SKM-1 treated with dmso at 0.1 percent for 144 hours (cell line): ENCODE measurements around the gene FLNA.
"Not testable (repeated sequence)": the region's sequence is repeated elsewhere in the genome, so short reads cannot be mapped to it uniquely, and the experiment has no call there.

ENCODE experiments used
- DNase-seq: peaks from one replicate; lab custom pipeline; 2025; ENCODE audit not compliant: unreplicated experiment; lab: John Stamatoyannopoulos, UW

The FLNA gene

DNA sequence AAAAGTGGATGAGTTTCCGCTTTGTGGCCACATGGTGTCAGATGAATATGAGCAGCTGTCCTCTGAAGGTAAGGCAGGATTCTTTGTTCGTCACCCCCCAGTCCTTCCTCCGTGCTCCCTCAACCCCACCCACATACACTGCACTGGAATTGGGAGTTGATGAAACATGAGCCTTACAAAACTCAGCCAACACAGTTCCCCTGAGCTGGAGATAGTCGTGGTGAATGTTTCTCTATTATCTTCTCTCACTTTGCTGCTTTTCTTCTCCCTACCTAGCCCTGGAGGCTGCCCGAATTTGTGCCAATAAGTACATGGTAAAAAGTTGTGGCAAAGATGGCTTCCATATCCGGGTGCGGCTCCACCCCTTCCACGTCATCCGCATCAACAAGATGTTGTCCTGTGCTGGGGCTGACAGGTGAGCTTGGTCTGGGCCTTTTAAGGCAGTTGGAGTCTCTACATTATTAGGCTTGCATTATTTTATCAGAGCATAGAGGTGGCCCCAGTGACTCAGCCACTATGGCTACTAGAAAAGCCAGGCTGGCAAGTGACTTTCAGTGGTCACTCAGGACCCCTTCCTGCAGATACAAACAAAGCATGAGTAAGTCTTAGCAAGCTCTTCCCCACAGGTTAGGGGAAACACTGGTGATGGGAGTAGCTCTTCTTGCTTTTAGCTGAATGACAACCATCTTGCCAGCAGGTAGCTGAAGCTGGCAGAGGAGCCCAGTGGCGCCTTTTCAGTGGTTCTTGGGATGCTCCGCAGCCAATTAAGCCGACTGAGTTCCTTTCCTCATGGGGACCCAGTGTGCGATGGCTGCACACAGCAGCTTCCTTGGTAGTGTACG is 25.3 kb upstream of the FLNA start:
- no peak for DNase-seq

DNA sequence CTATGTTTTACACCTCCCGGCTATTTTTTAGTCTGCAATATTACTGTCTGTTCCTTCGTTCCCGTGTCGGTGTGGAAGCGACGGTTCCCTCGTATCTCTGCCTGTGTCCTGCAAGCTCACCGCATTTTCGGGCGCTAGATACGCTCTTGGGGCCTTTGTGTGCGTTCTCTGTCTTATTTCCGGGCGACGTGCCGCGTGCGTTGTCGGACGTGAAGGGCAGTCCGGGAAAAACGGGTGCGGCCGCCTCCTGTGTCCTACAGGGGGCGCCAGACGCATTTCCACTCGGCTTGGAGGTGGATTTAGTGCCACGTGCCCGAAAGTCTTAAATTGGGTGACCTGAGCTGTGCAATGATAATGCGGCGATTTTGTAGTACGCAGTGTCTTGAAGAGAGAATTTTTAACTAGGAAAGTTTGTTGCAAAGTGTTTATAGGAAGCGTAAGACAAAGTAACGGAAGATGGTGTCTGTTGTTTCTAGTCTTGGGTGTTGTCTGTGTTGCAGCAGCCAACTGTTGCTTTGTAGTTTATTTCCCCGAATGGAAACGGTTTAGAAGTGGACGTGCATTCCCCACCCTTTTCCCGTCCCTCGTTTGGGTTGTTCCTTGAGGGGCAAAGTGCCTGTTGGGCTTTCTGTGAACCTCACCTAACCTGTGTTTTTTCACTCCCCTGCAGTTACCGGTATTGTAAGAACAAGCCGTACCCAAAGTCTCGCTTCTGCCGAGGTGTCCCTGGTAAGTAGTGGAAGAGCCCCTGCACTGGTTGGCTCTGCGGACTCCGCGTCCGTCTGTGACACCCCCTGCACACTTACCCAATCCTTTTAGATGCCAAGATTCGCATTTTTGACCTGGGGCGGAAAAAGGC is 24.5 kb upstream of the FLNA start:
- peak; percentile 38 for DNase-seq

DNA sequence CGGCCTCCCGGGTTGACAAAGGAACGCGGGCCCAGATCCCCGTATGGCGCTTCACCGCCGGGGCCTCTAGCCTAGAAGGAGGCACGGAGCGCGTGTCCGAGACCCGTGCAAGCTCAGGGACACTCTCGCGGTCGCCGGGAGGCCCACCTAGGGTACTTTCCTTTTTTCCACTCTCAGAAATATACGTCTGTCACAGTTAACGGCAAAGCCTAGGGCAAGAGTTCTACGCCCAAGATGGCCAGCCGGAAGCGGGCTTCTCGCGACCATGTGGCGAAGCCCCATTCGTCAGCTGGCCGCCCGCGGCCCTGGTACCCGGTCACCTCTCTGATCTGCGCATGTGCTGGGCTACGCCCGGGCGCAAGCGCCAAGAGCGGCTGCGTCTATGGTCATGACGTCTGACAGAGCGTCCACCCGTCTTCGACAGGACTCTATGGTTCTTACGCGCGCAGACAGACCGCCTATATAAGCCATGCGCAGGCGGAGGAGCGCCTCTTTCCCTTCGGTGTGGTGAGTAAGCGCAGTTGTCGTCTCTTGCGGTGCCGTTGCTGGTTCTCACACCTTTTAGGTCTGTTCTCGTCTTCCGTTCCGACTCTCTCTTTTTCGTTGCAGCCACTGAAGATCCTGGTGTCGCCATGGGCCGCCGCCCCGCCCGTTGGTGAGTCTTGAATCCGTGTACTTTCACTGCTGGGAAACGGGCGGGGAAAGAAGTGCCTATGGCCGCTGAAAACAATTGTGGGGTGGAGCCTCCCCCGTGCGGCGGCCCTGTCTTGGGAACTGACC is 23.6 kb upstream of the FLNA start, which contains the start of gene RPL10:
RPL10 (plus strand) TSS at position 490 of the 780 bp plus-strand sequence; CDS start at position 633, 143 bp downstream.
- peak; percentile 79 for DNase-seq

DNA sequence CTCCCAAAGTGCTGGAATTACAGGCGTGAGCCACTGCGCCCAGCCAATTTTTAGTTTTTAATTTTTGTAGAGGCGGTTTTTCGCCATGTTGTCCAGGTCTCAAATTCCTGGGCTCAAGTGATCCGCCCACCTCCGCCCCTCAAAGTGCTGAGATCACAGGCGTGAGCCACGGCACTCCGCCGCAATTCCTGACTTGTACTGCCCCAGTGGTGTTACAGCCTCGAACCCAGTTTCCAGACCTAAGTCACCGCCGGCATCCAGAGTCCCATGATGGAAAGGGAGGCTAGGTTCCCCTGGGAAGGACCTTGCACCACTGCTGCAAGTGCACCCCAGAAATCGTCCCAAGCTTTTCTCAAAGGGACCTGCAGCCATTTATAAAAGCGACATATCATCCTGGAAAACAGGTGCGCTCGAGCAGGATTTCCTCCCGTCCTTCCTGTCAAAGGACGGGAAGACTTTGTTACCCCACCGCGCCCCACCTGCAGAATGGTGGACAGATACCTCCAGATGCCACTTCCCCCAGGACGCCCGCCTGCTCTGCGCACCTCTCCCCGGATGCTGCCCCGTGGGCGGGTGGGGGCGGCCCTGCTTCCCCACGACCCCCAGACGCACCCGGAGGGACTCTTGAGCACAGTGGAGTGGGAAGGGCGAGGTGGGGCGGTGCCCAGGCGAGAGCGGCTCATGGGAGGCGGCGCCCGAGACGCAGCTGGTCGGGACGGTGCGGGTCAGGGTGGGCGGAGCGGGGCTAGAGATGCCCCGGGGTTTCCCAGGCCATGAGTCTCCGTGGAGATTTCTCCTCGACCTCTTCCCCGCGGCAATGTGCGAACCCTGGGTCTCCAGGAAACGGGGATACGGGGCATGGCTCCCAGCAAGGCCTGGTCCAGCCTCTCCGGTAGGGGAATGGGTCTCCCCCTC is 22.8 kb upstream of the FLNA start:
- no peak for DNase-seq

DNA sequence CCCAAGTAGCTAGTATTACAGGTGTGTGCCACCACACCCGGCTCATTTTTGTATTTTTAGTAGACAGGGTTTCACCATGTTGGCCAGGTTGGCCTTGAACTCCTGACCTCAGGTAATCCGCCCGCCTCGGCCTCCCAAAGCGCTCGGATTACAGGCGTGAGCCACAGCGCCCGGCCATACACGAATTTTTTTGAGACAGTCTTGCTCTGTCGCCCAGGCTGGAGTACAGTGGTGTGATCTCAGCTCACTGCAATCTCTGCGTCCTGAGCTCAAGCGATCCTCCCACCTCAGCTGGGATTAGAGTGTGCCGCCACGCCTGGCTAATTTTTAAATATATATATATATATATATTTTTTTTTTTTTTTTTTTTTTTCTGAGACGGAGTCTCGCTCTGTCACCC is 21.9 kb upstream of the FLNA start:
- not testable (repeated sequence) for DNase-seq

DNA sequence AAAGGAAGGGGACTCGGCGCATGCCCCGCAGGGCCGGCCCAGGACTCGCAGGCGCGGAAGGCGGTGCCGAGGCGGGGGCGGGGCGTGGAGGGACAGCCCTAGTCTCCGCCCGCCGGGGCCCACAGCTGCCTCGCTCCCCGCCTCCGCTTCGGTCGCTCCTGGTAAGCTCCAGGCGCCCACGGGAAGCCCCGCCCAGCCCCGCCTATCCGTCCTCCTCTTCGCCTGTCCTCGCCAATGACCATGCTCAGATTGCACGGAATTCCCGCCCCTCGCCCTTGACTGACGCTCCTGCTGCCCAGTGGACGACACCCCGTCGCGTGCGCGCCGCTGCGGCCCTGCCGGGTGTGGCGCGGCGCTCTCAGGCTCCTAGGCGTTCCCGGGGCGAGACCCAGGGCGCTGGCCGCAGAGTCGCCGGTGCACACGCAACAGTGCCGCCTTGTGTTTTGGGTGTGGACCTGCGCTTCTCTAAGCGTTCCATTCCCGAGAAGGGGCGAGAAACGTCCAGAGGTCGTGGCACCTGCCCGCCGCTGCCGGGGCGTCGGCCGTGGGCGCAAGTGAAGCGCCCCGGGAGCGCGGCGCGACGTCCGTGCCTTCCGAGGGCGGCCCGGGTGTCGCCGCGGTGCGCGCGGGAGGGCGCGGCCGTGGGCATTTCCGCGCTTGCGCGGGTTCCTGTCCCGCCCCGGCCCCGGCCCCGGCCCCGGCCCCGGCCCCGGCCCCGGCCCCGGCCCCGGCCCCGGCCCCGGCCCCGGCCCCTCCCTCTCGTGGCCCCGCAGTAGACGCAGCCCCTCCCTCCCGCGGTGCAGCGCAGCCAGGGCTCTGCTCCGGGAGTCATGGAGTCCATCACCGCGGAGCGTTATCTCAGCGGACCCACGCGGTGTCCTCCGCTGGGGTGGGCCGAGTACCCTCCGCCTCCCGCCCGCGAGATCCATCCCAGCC is 15.6 kb upstream of the FLNA start:
- DNase-seq, result not testable (repeated sequence)

DNA sequence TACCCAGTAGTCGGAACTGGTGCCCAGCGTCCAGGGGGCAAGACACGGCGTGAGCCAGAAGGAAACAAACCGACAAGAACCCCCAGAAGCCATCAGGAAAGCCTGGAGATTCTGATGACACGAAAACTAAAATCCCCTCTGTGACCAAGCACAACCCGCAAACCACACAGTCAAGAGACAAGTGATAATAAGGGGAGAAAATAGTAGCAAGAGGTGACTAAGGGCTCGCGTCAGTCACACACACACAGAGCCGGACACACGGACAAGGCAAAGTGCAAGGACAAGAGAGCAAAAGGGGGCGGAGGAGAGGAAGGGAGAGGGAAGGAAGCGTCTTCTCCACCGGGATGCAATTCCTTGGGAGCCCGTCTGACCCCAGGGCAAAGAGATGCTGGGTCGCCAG is 14.2 kb upstream of the FLNA start:
- not testable (repeated sequence) for DNase-seq

DNA sequence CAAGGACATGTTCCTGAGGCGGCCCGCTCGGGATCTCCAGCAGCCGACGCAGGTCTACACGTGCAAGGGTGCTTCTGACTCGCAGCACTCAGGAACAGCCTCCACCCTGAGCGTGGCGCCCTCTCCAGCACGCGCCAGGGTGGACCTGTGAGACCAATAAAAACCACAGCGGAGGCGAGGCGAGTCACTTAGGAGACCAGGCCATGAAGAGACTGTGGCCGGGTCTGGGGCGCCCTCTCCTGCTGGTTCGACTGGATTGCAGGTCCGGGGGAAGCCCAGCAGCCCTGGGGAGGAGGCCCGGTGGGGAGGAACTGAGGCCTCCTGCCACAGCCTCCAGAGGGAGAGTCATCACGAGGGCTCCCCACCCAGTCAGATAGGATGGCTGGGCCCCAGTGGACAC is 13.7 kb upstream of the FLNA start:
- not testable (repeated sequence) for DNase-seq

DNA sequence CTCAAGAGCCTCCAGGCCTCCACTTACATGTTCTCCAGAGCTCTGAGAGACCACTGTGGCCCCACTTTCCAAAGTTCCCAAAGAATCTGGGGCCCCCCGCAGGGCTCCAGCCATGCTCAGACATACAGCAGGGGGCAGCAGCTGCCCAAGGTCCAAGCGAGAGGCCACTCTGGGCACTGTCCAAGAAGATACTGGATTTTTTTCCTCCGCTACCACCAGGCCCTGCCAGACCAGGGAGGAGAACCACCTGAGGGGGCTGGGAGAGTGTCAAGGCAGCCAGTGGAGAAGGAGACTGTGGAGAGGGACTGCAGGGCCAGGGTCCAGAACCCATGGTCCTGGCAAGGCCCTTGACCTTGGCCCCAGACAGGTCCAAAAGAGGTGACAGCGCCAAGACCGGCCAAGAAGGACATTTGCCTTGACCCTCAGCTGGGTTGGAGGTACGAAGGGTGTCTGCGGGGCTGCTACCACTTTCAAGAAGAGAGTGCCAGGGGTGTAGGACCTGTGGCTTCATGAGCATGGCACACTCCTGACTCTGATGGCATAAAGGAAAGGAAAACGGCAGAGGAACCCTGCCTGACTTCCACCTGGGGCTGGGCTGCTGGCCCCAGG is 10.0 kb upstream of the FLNA start:
- DNase-seq, result no peak

DNA sequence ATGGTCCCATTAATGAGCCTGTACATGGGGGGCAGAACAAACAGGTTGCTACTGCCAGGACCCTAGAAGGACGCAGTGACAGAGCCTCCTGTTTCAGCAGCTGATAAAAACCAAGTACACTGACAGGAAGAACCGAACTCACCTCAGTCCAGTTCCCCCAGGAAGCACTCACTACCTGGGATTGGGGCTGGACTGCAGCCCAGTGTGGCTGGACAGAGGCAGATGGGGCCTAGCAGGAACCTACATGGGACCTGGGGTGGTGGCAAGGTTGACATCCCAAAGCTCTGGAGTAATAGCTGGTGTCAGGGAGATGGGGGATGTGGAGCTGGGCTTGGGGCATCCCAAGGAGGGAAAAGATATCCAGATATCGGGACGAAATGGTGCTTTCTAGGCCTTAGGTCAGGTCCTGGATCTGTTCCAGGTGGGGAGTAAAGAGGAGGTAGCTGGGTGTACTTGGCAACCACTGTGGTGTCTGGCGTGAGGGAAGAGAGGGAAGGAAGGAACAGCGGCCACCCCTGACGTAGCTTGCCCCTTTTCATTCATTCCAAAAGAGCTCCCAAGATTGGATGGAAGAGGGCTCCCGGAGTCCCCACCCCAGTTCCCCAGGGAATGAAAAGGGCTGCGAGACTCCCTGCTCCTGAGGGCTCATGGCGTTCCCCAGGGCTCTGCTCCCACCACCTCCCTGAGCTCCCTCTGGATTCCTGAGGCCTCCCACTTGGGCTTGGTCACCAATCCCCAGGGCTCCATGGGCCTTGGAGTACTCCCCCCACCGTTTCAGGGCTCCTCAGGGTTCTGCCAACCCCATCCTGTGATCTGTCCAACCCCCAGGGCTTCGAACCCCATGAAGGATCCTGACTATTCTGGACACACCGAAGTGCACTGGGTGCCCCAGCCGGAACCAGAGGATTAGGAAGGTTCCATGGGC is 9.2 kb upstream of the FLNA start:
- no peak for DNase-seq

DNA sequence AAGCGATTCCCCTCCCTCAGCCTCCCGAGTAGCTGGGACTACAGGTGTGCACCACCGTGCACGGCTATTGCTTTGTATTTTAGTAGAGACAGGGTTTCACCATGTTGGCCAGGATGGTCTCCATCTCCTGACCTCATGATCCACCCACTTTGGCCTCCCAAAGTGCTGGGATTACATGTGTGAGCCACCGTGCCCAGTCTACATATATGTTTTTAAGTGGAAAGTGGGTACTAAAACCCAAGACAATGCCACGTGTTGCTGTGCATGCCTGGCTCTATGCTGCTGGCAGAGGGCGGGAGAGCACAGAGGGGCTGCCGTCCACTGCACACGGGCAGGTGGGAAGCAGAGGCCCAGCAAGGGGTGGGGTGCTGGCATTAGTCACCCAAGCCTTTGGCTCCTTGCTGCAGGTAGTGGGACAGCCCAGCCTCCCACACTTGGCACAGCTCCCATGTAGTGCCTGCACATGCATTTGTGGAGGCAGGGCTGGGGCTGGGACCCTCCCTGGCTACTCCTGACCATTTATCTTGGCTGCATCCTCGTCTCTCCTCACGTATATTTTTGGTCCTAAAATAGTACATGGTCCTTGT is 8.1 kb upstream of the FLNA start:
- DNase-seq, result no peak

DNA sequence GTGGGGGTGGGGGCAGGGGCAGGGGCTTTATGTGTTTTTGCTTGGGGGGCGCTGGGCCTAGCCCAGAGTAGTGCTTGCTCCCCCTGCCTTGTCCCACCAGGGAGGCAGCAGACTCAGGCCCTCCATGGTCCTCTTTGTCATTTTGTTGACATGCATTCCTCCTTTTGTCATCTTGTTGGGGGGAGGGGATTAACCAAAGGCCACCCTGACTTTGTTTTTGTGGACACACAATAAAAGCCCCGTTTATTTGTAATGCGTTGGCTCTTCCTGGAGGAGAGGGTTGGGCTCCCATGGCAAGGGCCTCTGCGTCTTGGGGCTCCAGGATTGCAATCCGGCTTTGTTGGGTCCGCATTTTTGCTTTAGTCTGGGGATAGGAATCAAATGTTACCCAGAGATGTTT is 6.8 kb upstream of the FLNA start:
- DNase-seq, result no peak

DNA sequence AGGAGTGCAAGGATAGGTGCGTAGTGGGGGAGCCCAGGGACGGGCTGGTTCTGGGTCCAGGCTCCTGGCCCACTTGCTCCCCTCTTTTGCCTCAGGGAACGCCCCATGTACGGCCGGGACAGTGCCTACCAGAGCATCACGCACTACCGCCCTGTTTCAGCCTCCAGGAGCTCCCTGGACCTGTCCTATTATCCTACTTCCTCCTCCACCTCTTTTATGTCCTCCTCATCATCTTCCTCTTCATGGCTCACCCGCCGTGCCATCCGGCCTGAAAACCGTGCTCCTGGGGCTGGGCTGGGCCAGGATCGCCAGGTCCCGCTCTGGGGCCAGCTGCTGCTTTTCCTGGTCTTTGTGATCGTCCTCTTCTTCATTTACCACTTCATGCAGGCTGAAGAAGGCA is 6.4 kb upstream of the FLNA start:
- DNase-seq, result no peak

DNA sequence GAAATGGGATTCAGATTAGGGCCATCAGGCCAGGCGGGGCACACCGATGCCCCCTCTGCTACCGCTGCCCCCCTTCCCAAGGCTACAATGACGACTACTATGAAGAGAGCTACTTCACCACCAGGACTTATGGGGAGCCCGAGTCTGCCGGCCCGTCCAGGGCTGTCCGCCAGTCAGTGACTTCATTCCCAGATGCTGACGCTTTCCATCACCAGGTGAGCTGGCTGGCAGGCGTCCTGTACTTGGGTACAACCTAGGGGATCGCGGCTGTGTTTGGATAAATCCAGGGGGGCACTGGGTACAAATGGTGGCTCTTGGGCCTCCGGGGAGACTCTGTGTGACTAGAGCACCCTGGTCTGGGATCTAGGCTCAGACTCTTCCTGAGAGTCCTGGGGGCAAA is 5.7 kb upstream of the FLNA start:
- DNase-seq, result no peak

DNA sequence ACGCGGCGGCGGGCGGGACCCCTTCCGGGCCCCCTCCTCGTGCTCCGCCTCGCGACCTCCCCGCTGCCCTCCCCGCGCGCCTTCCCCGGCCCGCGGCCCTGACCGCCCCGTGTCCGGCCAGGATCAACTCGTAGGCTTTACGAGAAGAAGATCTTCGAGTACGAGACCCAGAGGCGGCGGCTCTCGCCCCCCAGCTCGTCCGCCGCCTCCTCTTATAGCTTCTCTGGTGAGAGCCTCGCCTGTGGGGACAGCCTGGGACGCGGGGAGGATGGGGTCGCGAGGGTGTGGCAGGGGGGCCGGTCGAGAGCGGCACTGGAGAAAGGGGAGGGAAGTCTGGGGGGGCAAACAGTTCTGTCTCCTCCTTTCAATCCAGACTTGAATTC is 5.1 kb upstream of the FLNA start:
- DNase-seq, result no peak

DNA sequence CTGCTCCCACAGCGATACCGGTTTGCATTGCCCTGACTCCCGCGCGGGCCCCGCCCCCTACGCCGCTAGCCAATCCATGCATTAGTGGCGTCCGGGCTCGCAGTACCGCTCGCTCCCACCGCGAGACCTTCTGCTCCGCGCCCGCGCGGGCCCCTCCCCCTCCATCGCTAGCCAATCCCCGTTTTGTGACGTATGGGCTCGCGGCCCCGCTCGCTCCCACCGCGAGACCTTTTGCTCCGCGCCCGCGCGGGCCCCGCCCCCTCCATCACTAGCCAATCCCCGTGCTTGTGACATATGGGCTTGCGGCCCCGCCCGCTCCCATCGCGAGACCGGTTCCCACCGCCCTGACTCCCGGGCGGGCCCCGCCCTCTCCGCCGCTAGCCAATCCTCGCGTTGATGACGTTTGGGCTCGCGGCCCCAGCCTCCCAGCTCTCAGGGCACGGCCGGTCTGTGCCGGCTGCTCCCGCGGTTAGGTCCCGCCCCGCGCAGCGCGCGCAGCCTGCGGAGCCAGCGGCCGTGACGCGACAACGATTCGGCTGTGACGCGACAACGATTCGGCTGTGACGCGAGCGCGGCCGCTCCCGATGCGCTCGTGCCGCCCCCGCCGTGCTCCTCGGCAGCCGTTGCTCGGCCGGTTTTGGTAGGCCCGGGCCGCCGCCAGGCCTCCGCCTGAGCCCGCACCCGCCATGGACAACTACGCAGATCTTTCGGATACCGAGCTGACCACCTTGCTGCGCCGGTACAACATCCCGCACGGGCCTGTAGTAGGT is 4.5 kb upstream of the FLNA start, which contains the start of gene EMD:
EMD (plus strand) TSS at position 497 of the 770 bp plus-strand sequence; CDS start at position 687, 190 bp downstream.
- DNase-seq, result peak; percentile 97
